ENCODE results near the gene PITX1.

The PITX1 gene

GRCh38 chr5:135073761-135074345 lies 39.8 kb upstream of the PITX1 start:
- H3K4me3 ChIP-seq (ENCODE audit: low read depth, low read length), result no peak overlapping the region
- H3K27me3 ChIP-seq (ENCODE audit: insufficient read depth, low read length), result no peaks in the 10 kb centered on the region
- no peak overlapping the region for H3K14ac ChIP-seq (ENCODE audit: low read length)
- H3K27ac ChIP-seq (ENCODE audit: low read depth, low read length), result no peak overlapping the region
- no peaks in the 10 kb centered on the region for H3K9me3 ChIP-seq (ENCODE audit: insufficient read depth, low read depth, low read length)
- H2BK12ac ChIP-seq (ENCODE audit: low read length), result no peak overlapping the region
- H3K79me1 ChIP-seq (ENCODE audit: low read length), result no peaks in the 10 kb centered on the region
- no peak overlapping the region for H2AK5ac ChIP-seq (ENCODE audit: low read length)
- DNase-seq, result no peak
- H3K79me2 ChIP-seq (ENCODE audit: control insufficient read depth, insufficient read depth, low read length, poor library complexity), result no peaks in the 10 kb centered on the region
- no peak overlapping the region for H2BK120ac ChIP-seq (ENCODE audit: insufficient read depth, low read length, poor library complexity)
- no peak overlapping the region for H2BK5ac ChIP-seq (ENCODE audit: low read depth, low read length, poor library complexity)
- H3K23ac ChIP-seq (ENCODE audit: low read length), result no peak overlapping the region
- no peak overlapping the region for H4K12ac ChIP-seq (ENCODE audit: low read depth, low read length)
- H4K8ac ChIP-seq (ENCODE audit: low read depth, low read length), result no peak overlapping the region
- no peak overlapping the region for H3K9ac ChIP-seq (ENCODE audit: low read length)
- H2AFZ ChIP-seq (ENCODE audit: insufficient read depth, low read length, poor library complexity), result no peak overlapping the region
- no peaks in the 10 kb centered on the region for H3K4me1 ChIP-seq (ENCODE audit: control insufficient read depth in 1 of 2, insufficient read depth in 2 of 2, low read length in 2 of 2)
- no CpG with 5 or more reads among the region's 8 CpGs for WGBS (ENCODE audit: extremely low coverage, insufficient coverage, insufficient read length)
- no peak overlapping the region for H3K4me2 ChIP-seq (ENCODE audit: low read length)
- H3K4ac ChIP-seq (ENCODE audit: low read depth, low read length), result no peak overlapping the region
- no peak overlapping the region for H3K18ac ChIP-seq (ENCODE audit: low read length)
- no peaks in the 10 kb centered on the region for H3K36me3 ChIP-seq (ENCODE audit: control insufficient read depth in 1 of 2, insufficient read depth in 2 of 2, low read length in 2 of 2)
- no peak overlapping the region for H4K91ac ChIP-seq (ENCODE audit: low read depth, low read length)

DNA sequence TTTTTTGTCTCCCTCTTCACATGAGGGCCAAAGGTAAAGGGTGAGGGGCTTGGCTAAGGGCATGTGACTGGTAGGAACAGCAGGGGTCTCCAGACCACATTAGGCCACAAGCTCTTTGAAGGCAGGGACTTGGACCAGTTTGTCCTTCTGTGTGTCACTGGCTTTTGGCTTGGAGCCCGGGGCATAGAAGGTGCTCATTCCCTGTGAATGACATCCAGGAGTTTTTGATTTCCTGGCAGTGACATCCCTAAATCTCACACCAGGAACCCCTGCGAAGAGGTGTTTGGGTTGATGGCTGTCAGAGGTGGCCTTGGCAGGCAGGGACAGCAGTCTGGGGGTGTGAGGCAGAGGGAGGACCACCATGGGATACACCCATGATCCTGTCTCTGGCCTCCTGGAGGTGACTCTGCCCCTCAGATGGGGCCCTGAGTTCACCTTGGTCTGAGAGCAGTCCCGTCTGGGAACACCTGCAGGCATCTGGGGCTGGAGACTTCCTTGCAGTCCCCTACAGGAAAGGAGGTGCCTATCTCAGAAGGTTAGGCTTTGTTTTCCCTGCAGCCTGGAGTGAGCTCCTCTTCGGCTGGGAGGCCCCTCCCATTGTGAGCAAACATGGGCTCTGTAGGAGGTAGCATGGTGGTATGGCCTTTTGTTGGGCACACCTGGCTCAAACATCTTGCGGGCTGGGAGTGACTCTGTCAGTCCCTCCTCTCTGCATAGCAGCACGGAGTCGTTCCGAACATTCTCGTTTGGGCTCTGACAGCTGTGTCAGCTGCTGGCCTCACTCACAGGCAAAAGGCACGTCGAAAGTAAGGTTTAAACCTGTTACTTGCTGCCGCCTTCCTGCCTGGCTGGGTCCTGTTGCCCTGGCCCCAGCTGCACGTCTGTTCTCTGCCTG lies 38.6 kb upstream of the PITX1 start:
- no peak overlapping the region for H2BK5ac ChIP-seq (ENCODE audit: low read depth, low read length, poor library complexity)
- no peak overlapping the region for H3K14ac ChIP-seq (ENCODE audit: low read length)
- no peak overlapping the region for H3K4ac ChIP-seq (ENCODE audit: low read depth, low read length)
- H4K91ac ChIP-seq (ENCODE audit: low read depth, low read length), result no peak overlapping the region
- H3K79me1 ChIP-seq (ENCODE audit: low read length), result no peaks in the 10 kb centered on the region
- H3K4me1 ChIP-seq (ENCODE audit: control insufficient read depth in 1 of 2, insufficient read depth in 2 of 2, low read length in 2 of 2), result no peaks in the 10 kb centered on the region
- WGBS (ENCODE audit: extremely low coverage, insufficient coverage, insufficient read length), result no CpG with 5 or more reads among the region's 13 CpGs
- H3K27me3 ChIP-seq (ENCODE audit: insufficient read depth, low read length), result no peaks in the 10 kb centered on the region
- peak; percentile 84 to 93 for DNase-seq
- H3K79me2 ChIP-seq (ENCODE audit: control insufficient read depth, insufficient read depth, low read length, poor library complexity), result no peaks in the 10 kb centered on the region
- H3K18ac ChIP-seq (ENCODE audit: low read length), result no peak overlapping the region
- no peak overlapping the region for H2AFZ ChIP-seq (ENCODE audit: insufficient read depth, low read length, poor library complexity)
- H3K4me2 ChIP-seq (ENCODE audit: low read length), result no peak overlapping the region
- no peak overlapping the region for H3K23ac ChIP-seq (ENCODE audit: low read length)
- H2AK5ac ChIP-seq (ENCODE audit: low read length), result no peak overlapping the region
- H3K4me3 ChIP-seq (ENCODE audit: low read depth, low read length), result no peak overlapping the region
- no peak overlapping the region for H4K8ac ChIP-seq (ENCODE audit: low read depth, low read length)
- no peak overlapping the region for H3K27ac ChIP-seq (ENCODE audit: low read depth, low read length)
- no peak overlapping the region for H4K12ac ChIP-seq (ENCODE audit: low read depth, low read length)
- no peaks in the 10 kb centered on the region for H3K36me3 ChIP-seq (ENCODE audit: control insufficient read depth in 1 of 2, insufficient read depth in 2 of 2, low read length in 2 of 2)
- H2BK12ac ChIP-seq (ENCODE audit: low read length), result no peak overlapping the region
- no peak overlapping the region for H2BK120ac ChIP-seq (ENCODE audit: insufficient read depth, low read length, poor library complexity)
- no peaks in the 10 kb centered on the region for H3K9me3 ChIP-seq (ENCODE audit: insufficient read depth, low read depth, low read length)
- no peak overlapping the region for H3K9ac ChIP-seq (ENCODE audit: low read length)

- no peak overlapping the region for H2AK5ac ChIP-seq (ENCODE audit: low read length)
- no peak overlapping the region for H3K14ac ChIP-seq (ENCODE audit: low read length)
- no peaks in the 10 kb centered on the region for H3K27me3 ChIP-seq (ENCODE audit: insufficient read depth, low read length)
- H3K9ac ChIP-seq (ENCODE audit: low read length), result no peak overlapping the region
- H2BK5ac ChIP-seq (ENCODE audit: low read depth, low read length, poor library complexity), result no peak overlapping the region
- H2AFZ ChIP-seq (ENCODE audit: insufficient read depth, low read length, poor library complexity), result no peak overlapping the region
- no peak overlapping the region for H3K27ac ChIP-seq (ENCODE audit: low read depth, low read length)
- H3K4me1 ChIP-seq (ENCODE audit: control insufficient read depth in 1 of 2, insufficient read depth in 2 of 2, low read length in 2 of 2), result no peaks in the 10 kb centered on the region
- no peak overlapping the region for H3K18ac ChIP-seq (ENCODE audit: low read length)
- no peak overlapping the region for H3K4ac ChIP-seq (ENCODE audit: low read depth, low read length)
- H4K8ac ChIP-seq (ENCODE audit: low read depth, low read length), result peak overlapping the region; percentile 9
- H3K9me3 ChIP-seq (ENCODE audit: insufficient read depth, low read depth, low read length), result peaks cover 2% of the 10 kb centered on the region
- no peak overlapping the region for H3K4me2 ChIP-seq (ENCODE audit: low read length)
- H2BK120ac ChIP-seq (ENCODE audit: insufficient read depth, low read length, poor library complexity), result no peak overlapping the region
- no peak overlapping the region for H3K4me3 ChIP-seq (ENCODE audit: low read depth, low read length)
- no peaks in the 10 kb centered on the region for H3K36me3 ChIP-seq (ENCODE audit: control insufficient read depth in 1 of 2, insufficient read depth in 2 of 2, low read length in 2 of 2)
- H2BK12ac ChIP-seq (ENCODE audit: low read length), result no peak overlapping the region
- H4K91ac ChIP-seq (ENCODE audit: low read depth, low read length), result no peak overlapping the region
- H3K23ac ChIP-seq (ENCODE audit: low read length), result no peak overlapping the region
- DNase-seq, result no peak
- H3K79me2 ChIP-seq (ENCODE audit: control insufficient read depth, insufficient read depth, low read length, poor library complexity), result no peaks in the 10 kb centered on the region
- no peak overlapping the region for H4K12ac ChIP-seq (ENCODE audit: low read depth, low read length)
- no CpG with 5 or more reads among the region's 6 CpGs for WGBS (ENCODE audit: extremely low coverage, insufficient coverage, insufficient read length)
- no peaks in the 10 kb centered on the region for H3K79me1 ChIP-seq (ENCODE audit: low read length)
Measured at GRCh38 chr5:135071311-135071710, 37.3 kb upstream of the PITX1 start.

- Histone ChIP-seq H3K18ac (ENCODE audit: low read length) (no peak overlapping the region), H3K9me3 (ENCODE audit: insufficient read depth, low read depth, low read length) (peaks cover 2% of the 10 kb centered on the region), H3K79me2 (ENCODE audit: control insufficient read depth, insufficient read depth, low read length, poor library complexity) (no peaks in the 10 kb centered on the region), H3K4me2 (ENCODE audit: low read length) (no peak overlapping the region), H4K91ac (ENCODE audit: low read depth, low read length) (peak overlapping the region; percentile 16), H3K9ac (ENCODE audit: low read length) (no peak overlapping the region), H3K79me1 (ENCODE audit: low read length) (no peaks in the 10 kb centered on the region), H2AK5ac (ENCODE audit: low read length) (no peak overlapping the region), H2AFZ (ENCODE audit: insufficient read depth, low read length, poor library complexity) (no peak overlapping the region), H2BK120ac (ENCODE audit: insufficient read depth, low read length, poor library complexity) (no peak overlapping the region), H3K36me3 (ENCODE audit: control insufficient read depth in 1 of 2, insufficient read depth in 2 of 2, low read length in 2 of 2) (no peaks in the 10 kb centered on the region), H4K8ac (ENCODE audit: low read depth, low read length) (no peak overlapping the region), H3K4me3 (ENCODE audit: low read depth, low read length) (peak overlapping the region; percentile 25), H2BK5ac (ENCODE audit: low read depth, low read length, poor library complexity) (no peak overlapping the region), H3K14ac (ENCODE audit: low read length) (no peak overlapping the region), H2BK12ac (ENCODE audit: low read length) (no peak overlapping the region), H3K4me1 (ENCODE audit: control insufficient read depth in 1 of 2, insufficient read depth in 2 of 2, low read length in 2 of 2) (peaks cover 0 to 2% of the 10 kb centered on the region in 2 experiments), H4K12ac (ENCODE audit: low read depth, low read length) (no peak overlapping the region), H3K27me3 (ENCODE audit: insufficient read depth, low read length) (no peaks in the 10 kb centered on the region), H3K27ac (ENCODE audit: low read depth, low read length) (no peak overlapping the region), H3K4ac (ENCODE audit: low read depth, low read length) (no peak overlapping the region), H3K23ac (ENCODE audit: low read length) (no peak overlapping the region)
- no CpG with 5 or more reads among the region's 19 CpGs for WGBS (ENCODE audit: extremely low coverage, insufficient coverage, insufficient read length)
- DNase-seq, result no peak
Measured at GRCh38 chr5:135069895-135070657, 36.0 kb upstream of the PITX1 start.

Measured in trophoblast cell (in vitro differentiated cells and primary cell).